ENCODE results near the gene RAB4A. TPM values are rescaled to one million over a fixed set of nuclear protein-coding genes. Genes with fewer than 3 reads are reported as not detected.

RAB4A gene
- total and polyA plus RNA-seq, 10 of the 15 experiments (the other 5 are each of a cell fraction or from before 2014, with no cell fraction given): 4.0 to 35.8 (median 17.7) TPM

DNA sequence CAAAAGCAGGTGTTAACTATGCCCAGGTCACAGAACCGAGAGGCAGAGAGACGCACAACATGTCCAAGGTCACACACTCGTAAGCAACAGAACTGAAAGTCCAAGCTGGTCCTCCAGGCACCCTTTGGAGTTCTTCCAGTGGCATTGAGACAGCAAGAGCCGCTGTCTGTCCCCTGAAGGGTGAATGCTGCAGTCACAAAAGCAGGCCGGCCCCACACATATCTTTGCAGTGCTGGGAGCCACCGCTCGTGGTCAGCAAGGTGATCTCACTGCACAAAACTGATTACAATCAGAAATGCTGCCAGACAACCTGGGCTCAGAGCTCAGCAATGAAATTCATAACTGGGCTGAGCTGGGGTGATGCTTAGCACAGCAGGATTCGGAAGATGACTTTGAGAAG is 47.4 kb upstream of the RAB4A start:
- no TSS peak for BruUV-seq (replicated peaks)
- Histone ChIP-seq H3K4me2 (ENCODE audit: control insufficient read depth, insufficient read depth) (no peak overlapping the region), H2AFZ (ENCODE audit: control insufficient read depth, low read depth, low read length) (no peak overlapping the region), H3K9me3 (replicated peaks; ENCODE audit: control insufficient read depth, insufficient read depth, low read length) (no peaks in the 10 kb centered on the region), H3K27ac (ENCODE audit: control insufficient read depth, insufficient read depth) (no peak overlapping the region), H3K9ac (ENCODE audit: control insufficient read depth, insufficient read depth, low read length) (no peak overlapping the region), H4K20me1 (ENCODE audit: control insufficient read depth, insufficient read depth) (no peaks in the 10 kb centered on the region), H3K36me3 (ENCODE audit: control insufficient read depth in 2 of 2, insufficient read depth in 2 of 2, low read length in 1 of 2) (no peaks in the 10 kb centered on the region), H3K79me2 (ENCODE audit: control insufficient read depth, insufficient read depth, low read length) (no peaks in the 10 kb centered on the region), H3K4me3 (no peak overlapping the region), H3K4me1 (ENCODE audit: control insufficient read depth, insufficient read depth, low read length) (no peaks in the 10 kb centered on the region), H3K27me3 (replicated peaks in 1 of 2; ENCODE audit: control insufficient read depth in 2 of 2, insufficient read depth in 2 of 2, low read length in 1 of 2) (no peaks in the 10 kb centered on the region; a peak in 1 of 4 replicates)
- ChIA-PET CTCF (no interaction called here), POLR2A (no interaction called here), RAD21 (ENCODE audit: unreplicated experiment) (no interaction called here), SMC1A (ENCODE audit: uncharacterized antibody, unreplicated experiment) (interaction anchor here (0.6 to 0.8 kb wide), 2 partner anchors 84 to 558 kb away, joined by 3 read pairs; no protein-coding TSS in a partner anchor)
- in situ Hi-C loops (cut with MboI): no loop called here
- DNase-seq (ENCODE audit: low read depth, low spot score) (no peak), FAIRE-seq (no peak), ATAC-seq (no peak)
- 59% methylated on average over 8 of the region's 8 CpGs for WGBS (ENCODE audit: insufficient coverage, insufficient replicate concordance, low lambda C conversion rate, missing lambda C conversion rate)
- intact Hi-C loops (cut with micrococcal nuclease; ENCODE audit: unreplicated experiment): loop anchor here (10.0 kb wide), 1 partner anchor 189 kb away; no protein-coding TSS in a partner anchor
- TF ChIP-seq, protein P1, sequence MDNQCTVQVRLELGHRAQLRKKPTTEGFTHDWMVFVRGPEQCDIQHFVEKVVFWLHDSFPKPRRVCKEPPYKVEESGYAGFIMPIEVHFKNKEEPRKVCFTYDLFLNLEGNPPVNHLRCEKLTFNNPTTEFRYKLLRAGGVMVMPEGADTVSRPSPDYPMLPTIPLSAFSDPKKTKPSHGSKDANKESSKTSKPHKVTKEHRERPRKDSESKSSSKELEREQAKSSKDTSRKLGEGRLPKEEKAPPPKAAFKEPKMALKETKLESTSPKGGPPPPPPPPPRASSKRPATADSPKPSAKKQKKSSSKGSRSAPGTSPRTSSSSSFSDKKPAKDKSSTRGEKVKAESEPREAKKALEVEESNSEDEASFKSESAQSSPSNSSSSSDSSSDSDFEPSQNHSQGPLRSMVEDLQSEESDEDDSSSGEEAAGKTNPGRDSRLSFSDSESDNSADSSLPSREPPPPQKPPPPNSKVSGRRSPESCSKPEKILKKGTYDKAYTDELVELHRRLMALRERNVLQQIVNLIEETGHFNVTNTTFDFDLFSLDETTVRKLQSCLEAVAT (IDR thresholded peaks at IDR 0.05): no peak
- TF ChIP-seq SMAD1 (IDR thresholded peaks at IDR 0.05; ENCODE audit: low read depth, partially characterized antibody): no peak
- TF ChIP-seq ZZZ3 (IDR thresholded peaks at IDR 0.05; ENCODE audit: control insufficient read depth, insufficient read length, low read depth): no peak
- TF ChIP-seq EZH2 (IDR thresholded peaks at IDR 0.05; ENCODE audit: borderline replicate concordance, control insufficient read depth, low read depth, low read length): no peak
- TF ChIP-seq RAD21 (IDR thresholded peaks at IDR 0.05; ENCODE audit: insufficient read depth, low read depth, low read length): no peak
- no peak for TF ChIP-seq RELA (IDR thresholded peaks at IDR 0.05; ENCODE audit: borderline replicate concordance, partially characterized antibody)
- TF ChIP-seq, protein P2, sequence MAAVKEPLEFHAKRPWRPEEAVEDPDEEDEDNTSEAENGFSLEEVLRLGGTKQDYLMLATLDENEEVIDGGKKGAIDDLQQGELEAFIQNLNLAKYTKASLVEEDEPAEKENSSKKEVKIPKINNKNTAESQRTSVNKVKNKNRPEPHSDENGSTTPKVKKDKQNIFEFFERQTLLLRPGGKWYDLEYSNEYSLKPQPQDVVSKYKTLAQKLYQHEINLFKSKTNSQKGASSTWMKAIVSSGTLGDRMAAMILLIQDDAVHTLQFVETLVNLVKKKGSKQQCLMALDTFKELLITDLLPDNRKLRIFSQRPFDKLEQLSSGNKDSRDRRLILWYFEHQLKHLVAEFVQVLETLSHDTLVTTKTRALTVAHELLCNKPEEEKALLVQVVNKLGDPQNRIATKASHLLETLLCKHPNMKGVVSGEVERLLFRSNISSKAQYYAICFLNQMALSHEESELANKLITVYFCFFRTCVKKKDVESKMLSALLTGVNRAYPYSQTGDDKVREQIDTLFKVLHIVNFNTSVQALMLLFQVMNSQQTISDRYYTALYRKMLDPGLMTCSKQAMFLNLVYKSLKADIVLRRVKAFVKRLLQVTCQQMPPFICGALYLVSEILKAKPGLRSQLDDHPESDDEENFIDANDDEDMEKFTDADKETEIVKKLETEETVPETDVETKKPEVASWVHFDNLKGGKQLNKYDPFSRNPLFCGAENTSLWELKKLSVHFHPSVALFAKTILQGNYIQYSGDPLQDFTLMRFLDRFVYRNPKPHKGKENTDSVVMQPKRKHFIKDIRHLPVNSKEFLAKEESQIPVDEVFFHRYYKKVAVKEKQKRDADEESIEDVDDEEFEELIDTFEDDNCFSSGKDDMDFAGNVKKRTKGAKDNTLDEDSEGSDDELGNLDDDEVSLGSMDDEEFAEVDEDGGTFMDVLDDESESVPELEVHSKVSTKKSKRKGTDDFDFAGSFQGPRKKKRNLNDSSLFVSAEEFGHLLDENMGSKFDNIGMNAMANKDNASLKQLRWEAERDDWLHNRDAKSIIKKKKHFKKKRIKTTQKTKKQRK (IDR thresholded peaks at IDR 0.05; ENCODE audit: low read depth, low read length): no peak
- TF ChIP-seq NFXL1 (IDR thresholded peaks at IDR 0.05; ENCODE audit: borderline replicate concordance): no peak
- no peak for TF ChIP-seq CHD1 (IDR thresholded peaks at IDR 0.05; ENCODE audit: low read depth, low read length)
- no peak for TF ChIP-seq HCFC1 (IDR thresholded peaks at IDR 0.05; ENCODE audit: low read length)
- TF ChIP-seq, protein P3, sequence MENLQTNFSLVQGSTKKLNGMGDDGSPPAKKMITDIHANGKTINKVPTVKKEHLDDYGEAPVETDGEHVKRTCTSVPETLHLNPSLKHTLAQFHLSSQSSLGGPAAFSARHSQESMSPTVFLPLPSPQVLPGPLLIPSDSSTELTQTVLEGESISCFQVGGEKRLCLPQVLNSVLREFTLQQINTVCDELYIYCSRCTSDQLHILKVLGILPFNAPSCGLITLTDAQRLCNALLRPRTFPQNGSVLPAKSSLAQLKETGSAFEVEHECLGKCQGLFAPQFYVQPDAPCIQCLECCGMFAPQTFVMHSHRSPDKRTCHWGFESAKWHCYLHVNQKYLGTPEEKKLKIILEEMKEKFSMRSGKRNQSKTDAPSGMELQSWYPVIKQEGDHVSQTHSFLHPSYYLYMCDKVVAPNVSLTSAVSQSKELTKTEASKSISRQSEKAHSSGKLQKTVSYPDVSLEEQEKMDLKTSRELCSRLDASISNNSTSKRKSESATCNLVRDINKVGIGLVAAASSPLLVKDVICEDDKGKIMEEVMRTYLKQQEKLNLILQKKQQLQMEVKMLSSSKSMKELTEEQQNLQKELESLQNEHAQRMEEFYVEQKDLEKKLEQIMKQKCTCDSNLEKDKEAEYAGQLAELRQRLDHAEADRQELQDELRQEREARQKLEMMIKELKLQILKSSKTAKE (IDR thresholded peaks at IDR 0.05; ENCODE audit: low read depth, poor library complexity, severe bottlenecking): no peak
- no peak for TF ChIP-seq CEBPB (IDR thresholded peaks at IDR 0.05; ENCODE audit: borderline replicate concordance in 1 of 2, low read depth in 2 of 2, low read length in 2 of 2)
- TF ChIP-seq, protein P4, sequence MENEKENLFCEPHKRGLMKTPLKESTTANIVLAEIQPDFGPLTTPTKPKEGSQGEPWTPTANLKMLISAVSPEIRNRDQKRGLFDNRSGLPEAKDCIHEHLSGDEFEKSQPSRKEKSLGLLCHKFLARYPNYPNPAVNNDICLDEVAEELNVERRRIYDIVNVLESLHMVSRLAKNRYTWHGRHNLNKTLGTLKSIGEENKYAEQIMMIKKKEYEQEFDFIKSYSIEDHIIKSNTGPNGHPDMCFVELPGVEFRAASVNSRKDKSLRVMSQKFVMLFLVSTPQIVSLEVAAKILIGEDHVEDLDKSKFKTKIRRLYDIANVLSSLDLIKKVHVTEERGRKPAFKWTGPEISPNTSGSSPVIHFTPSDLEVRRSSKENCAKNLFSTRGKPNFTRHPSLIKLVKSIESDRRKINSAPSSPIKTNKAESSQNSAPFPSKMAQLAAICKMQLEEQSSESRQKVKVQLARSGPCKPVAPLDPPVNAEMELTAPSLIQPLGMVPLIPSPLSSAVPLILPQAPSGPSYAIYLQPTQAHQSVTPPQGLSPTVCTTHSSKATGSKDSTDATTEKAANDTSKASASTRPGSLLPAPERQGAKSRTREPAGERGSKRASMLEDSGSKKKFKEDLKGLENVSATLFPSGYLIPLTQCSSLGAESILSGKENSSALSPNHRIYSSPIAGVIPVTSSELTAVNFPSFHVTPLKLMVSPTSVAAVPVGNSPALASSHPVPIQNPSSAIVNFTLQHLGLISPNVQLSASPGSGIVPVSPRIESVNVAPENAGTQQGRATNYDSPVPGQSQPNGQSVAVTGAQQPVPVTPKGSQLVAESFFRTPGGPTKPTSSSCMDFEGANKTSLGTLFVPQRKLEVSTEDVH (IDR thresholded peaks at IDR 0.05; ENCODE audit: low read depth, partially characterized antibody): no peak
- no peak for TF ChIP-seq YBX1 (IDR thresholded peaks at IDR 0.05)
- TF ChIP-seq TAF1 (IDR thresholded peaks at IDR 0.05; ENCODE audit: borderline replicate concordance, low read depth, low read length): no peak
